OCI-LY1 (cell line): ENCODE results near the gene ACER1.
"Not testable (repeated sequence)": the region's sequence is repeated elsewhere in the genome, so short reads cannot be mapped to it uniquely, and the experiment has no call there.

Experiments used
- H2AFZ ChIP-seq: fragments of 200-600 bp; sonication (generic), shearing (Covaris generic); 2 replicates; pipeline ENCODE4 v1.6.0; 2014; ENCODE audit warnings: antibody characterized with exemption, mild to moderate bottlenecking, low read length
- H3F3A ChIP-seq: fragments of 200-600 bp; sonication (generic), shearing (Covaris generic); 2 replicates; pipeline ENCODE4 v1.6.0; 2014; ENCODE audit warnings: mild to moderate bottlenecking, antibody characterized with exemption, low read length, moderate library complexity; ENCODE audit not compliant: insufficient read depth
- H3K27ac ChIP-seq: fragments of 200-600 bp; sonication (generic); 2 replicates; pipeline ENCODE4 v1.5.1; 2014; ENCODE audit warnings: low read length, mixed run types, mild to moderate bottlenecking, low read depth; ENCODE audit not compliant: poor library complexity, severe bottlenecking
- H3K27me3 ChIP-seq: fragments of 200-600 bp; sonication (generic); 2 replicates; pipeline ENCODE4 v1.6.0; 2014; ENCODE audit warnings: antibody characterized with exemption, mild to moderate bottlenecking, low read length, moderate library complexity; ENCODE audit not compliant: insufficient read depth
- H3K36me3 ChIP-seq: fragments of 200-600 bp; sonication (generic); 2 replicates; pipeline ENCODE4 v1.6.1; 2014; ENCODE audit warnings: mild to moderate bottlenecking, antibody characterized with exemption, low read length, moderate library complexity, mixed read lengths; ENCODE audit not compliant: insufficient read depth
- H3K4me1 ChIP-seq: fragments of 200-600 bp; sonication (generic); 2 replicates; pipeline ENCODE4 v1.5.1; 2014; ENCODE audit warnings: mild to moderate bottlenecking, low read length, moderate library complexity; ENCODE audit not compliant: insufficient read depth, severe bottlenecking
- H3K4me2 ChIP-seq: fragments of 200-600 bp; sonication (generic), shearing (Covaris generic); 2 replicates; pipeline ENCODE4 v1.6.1; 2014; ENCODE audit warnings: low read length
- H3K4me3 ChIP-seq: fragments of 200-600 bp; sonication (generic); 2 replicates; pipeline ENCODE4 v1.5.1; 2014; ENCODE audit warnings: low read length, low read depth, mild to moderate bottlenecking, mixed read lengths; ENCODE audit not compliant: poor library complexity, severe bottlenecking
- H3K79me2 ChIP-seq: fragments of 200-600 bp; shearing (Covaris generic); 2 replicates; pipeline ENCODE4 v1.6.1; 2016; ENCODE audit warnings: mixed run types, low read length, mixed read lengths; ENCODE audit not compliant: insufficient read depth
- H3K9ac ChIP-seq: fragments of 200-600 bp; sonication (generic), shearing (Covaris generic); 2 replicates; pipeline ENCODE4 v1.6.1; 2014; ENCODE audit warnings: mild to moderate bottlenecking, low read length, mixed read lengths
- H3K9me2 ChIP-seq: fragments of 200-600 bp; sonication (generic), shearing (Covaris generic); 2 replicates; pipeline ENCODE4 v1.6.1; 2014; ENCODE audit warnings: low read depth, mild to moderate bottlenecking, low read length, mixed read lengths
- H3K9me3 ChIP-seq: fragments of 200-600 bp; shearing (Covaris generic); 2 replicates; pipeline ENCODE4 v1.6.1; 2014; ENCODE audit warnings: low read length, mixed read lengths
- H4K20me1 ChIP-seq: fragments of 200-600 bp; sonication (generic), shearing (Covaris generic); 2 replicates; pipeline ENCODE4 v1.6.0; 2016; ENCODE audit warnings: mild to moderate bottlenecking, low read length; ENCODE audit not compliant: insufficient read depth
- EZH2 ChIP-seq: fragments of 200-600 bp; sonication (generic), shearing (Covaris generic); IDR thresholded peaks from 2 replicates; pipeline ENCODE4 v1.8.0; 2017; ENCODE audit warnings: borderline replicate concordance, mixed run types, mild to moderate bottlenecking, antibody characterized with exemption, low read length, moderate library complexity, mixed read lengths
- TF ChIP-seq, protein P1 (sequence below): fragments of 200-600 bp; sonication (generic), shearing (Covaris generic); IDR thresholded peaks from 2 replicates; pipeline ENCODE4 v1.5.1; 2017; ENCODE audit warnings: mild to moderate bottlenecking, antibody characterized with exemption, low read length, moderate library complexity, mixed read lengths

ACER1 gene

DNA sequence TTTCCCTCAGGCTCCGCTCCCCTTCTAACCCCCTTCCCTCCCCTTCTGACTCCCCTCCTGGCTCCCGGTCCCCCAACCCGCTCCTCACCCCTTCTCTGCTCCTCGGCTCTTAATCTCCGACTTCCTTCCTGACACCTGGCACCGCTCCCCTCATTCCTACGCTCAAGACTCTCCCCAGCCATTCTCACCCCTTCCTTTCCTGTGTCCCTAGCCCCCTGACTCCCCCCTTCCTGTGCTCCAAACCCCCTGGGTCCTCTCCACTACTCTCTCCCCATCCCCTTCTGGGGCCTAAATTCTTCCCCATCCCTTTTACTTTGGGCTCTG is 28.6 kb upstream of the ACER1 start:
- H3K27ac ChIP-seq: peak overlapping the region; percentile 27
- no peaks in the 10 kb centered on the region for H3K9me3 ChIP-seq
- peaks cover 26% of the 10 kb centered on the region for H3K36me3 ChIP-seq
- TF ChIP-seq, protein P1, sequence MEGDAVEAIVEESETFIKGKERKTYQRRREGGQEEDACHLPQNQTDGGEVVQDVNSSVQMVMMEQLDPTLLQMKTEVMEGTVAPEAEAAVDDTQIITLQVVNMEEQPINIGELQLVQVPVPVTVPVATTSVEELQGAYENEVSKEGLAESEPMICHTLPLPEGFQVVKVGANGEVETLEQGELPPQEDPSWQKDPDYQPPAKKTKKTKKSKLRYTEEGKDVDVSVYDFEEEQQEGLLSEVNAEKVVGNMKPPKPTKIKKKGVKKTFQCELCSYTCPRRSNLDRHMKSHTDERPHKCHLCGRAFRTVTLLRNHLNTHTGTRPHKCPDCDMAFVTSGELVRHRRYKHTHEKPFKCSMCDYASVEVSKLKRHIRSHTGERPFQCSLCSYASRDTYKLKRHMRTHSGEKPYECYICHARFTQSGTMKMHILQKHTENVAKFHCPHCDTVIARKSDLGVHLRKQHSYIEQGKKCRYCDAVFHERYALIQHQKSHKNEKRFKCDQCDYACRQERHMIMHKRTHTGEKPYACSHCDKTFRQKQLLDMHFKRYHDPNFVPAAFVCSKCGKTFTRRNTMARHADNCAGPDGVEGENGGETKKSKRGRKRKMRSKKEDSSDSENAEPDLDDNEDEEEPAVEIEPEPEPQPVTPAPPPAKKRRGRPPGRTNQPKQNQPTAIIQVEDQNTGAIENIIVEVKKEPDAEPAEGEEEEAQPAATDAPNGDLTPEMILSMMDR: no peak
- TF ChIP-seq EZH2: no peak
- no peaks in the 10 kb centered on the region for H3K79me2 ChIP-seq
- H3K9ac ChIP-seq: peak overlapping the region; percentile 89
- H3K27me3 ChIP-seq: no peaks in the 10 kb centered on the region
- H4K20me1 ChIP-seq: no peaks in the 10 kb centered on the region
- H3K4me3 ChIP-seq: peak overlapping the region; percentile 82
- H2AFZ ChIP-seq: no peak overlapping the region
- peaks cover 14% of the 10 kb centered on the region for H3K4me1 ChIP-seq
- H3K4me2 ChIP-seq: peak overlapping the region; percentile 80
- no peaks in the 10 kb centered on the region for H3K9me2 ChIP-seq
- no peaks in the 10 kb centered on the region for H3F3A ChIP-seq

DNA sequence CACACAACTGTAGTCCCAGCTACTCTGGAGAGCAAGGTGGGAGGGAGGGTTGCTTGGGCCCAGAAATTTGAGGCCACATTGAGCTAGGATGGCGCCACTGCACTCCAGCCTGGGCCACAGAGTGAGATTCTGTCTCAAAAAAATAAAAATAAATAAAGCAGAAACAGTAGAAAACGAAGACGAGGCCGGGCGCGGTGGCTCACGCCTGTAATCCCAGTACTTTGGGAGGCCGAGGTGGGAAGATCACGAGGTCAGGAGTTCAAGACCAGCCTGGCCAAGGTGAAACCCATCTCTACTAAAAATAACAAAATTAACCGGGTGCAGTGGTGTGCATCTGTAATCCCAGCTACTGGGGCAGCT is 27.4 kb upstream of the ACER1 start:
- not testable (repeated sequence) for H4K20me1 ChIP-seq, H3K9me2 ChIP-seq, H2AFZ ChIP-seq, H3K9me3 ChIP-seq, H3K79me2 ChIP-seq, H3K9ac ChIP-seq, H3K27me3 ChIP-seq, H3K27ac ChIP-seq, H3F3A ChIP-seq
- Histone ChIP-seq H3K4me3 (peak overlapping the region; percentile 82), H3K36me3 (peaks cover 16% of the 10 kb centered on the region), H3K4me1 (peaks cover 14% of the 10 kb centered on the region), H3K4me2 (peak overlapping the region; percentile 80)

DNA sequence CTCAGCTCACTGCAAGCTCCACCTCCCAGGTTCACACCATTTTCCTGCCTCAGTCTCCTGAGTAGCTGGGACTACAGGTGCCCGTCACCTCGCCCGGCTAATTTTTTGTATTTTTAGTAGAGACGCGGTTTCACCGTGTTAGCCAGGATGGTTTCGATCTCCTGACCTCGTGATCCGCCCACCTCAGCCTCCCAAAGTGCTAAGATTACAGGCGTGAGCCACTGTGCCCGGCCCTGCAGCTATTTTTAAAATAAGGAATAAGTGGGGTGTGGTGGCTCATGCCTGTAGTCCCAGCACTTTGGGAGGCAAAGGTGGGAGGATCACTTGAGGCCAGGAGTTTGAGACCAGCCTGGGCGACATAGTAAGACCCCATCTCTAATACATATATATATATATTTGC is 27.0 kb upstream of the ACER1 start:
- H3K9ac ChIP-seq, H3K4me2 ChIP-seq, H3K9me3 ChIP-seq, H3F3A ChIP-seq, H3K27ac ChIP-seq, H3K4me3 ChIP-seq, H2AFZ ChIP-seq, H3K27me3 ChIP-seq, H3K79me2 ChIP-seq, H3K9me2 ChIP-seq, H4K20me1 ChIP-seq: not testable (repeated sequence)
- Histone ChIP-seq H3K36me3 (peaks cover 12% of the 10 kb centered on the region), H3K4me1 (peaks cover 14% of the 10 kb centered on the region)

DNA sequence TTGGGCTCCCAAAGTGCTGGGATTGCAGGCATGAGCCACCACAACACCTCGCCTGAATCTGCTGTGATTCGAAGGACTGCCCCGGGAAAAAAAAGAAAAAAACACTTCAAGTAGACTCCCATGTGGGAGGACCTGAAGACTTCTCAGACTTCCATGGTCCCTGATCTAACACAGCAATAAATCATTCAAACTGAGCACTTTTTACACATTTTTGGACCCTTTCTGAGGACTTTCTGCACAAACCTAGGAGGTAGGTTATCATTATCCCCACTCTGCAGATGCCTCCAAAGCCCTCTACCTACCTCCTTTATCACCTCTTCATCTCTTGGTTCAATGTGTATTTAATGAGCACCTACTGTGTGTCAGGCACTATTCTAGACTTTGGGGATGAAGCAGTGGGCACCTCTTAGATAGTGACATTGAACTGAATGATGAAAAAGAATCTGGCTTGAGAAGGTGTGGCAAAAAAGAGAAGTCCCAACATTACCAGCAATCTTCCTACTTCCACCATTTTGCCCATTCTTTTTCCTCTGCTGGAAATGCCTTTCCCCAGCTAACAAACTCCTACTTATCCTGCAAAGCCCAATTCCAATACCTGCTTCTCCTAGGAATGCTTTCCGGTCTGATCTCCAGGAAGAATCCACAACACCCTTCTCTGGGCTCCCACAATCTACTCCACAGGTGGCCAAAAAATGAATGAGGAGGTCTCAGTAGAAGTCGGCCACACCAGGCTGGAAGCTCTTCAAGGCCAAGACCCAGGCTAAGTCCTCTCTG is 26.3 kb upstream of the ACER1 start:
- Histone ChIP-seq H3K27me3 (no peaks in the 10 kb centered on the region), H3K9me3 (no peaks in the 10 kb centered on the region), H4K20me1 (no peaks in the 10 kb centered on the region), H3K36me3 (peaks cover 5% of the 10 kb centered on the region), H3K9me2 (no peaks in the 10 kb centered on the region), H2AFZ (no peak overlapping the region), H3K4me2 (no peak overlapping the region), H3K9ac (no peak overlapping the region), H3K4me3 (no peak overlapping the region), H3F3A (no peaks in the 10 kb centered on the region), H3K4me1 (peaks cover 14% of the 10 kb centered on the region), H3K27ac (no peak overlapping the region), H3K79me2 (no peaks in the 10 kb centered on the region)
- TF ChIP-seq, protein P1: no peak
- TF ChIP-seq EZH2: no peak
